ENCODE results near the gene CMTM5. TPM values are rescaled to one million over a fixed set of nuclear protein-coding genes. Genes with fewer than 3 reads are reported as not detected.
A peak's percentile ranks its signal among the peaks of the same experiment; 100 is the strongest.

CMTM5 gene
- polyA plus RNA-seq (2013): not detected in 2 replicates

- Histone ChIP-seq H3K36me3 (ENCODE audit: control insufficient read depth in 1 of 2, insufficient read depth in 2 of 2, low read length in 2 of 2) (no peaks in the 10 kb centered on the region), H3K27me3 (ENCODE audit: insufficient read depth, low read length) (no peaks in the 10 kb centered on the region), H3K27ac (ENCODE audit: low read depth, low read length) (no peak within 1 kb of the TSS), H2AK5ac (ENCODE audit: low read length) (no peak within 1 kb of the TSS), H3K4me1 (ENCODE audit: control insufficient read depth in 1 of 2, insufficient read depth in 2 of 2, low read length in 2 of 2) (no peaks in the 10 kb centered on the region), H3K4ac (ENCODE audit: low read depth, low read length) (no peak within 1 kb of the TSS), H2BK120ac (ENCODE audit: insufficient read depth, low read length, poor library complexity) (no peak within 1 kb of the TSS), H3K79me1 (ENCODE audit: low read length) (no peaks in the 10 kb centered on the region), H4K91ac (ENCODE audit: low read depth, low read length) (no peak within 1 kb of the TSS), H4K12ac (ENCODE audit: low read depth, low read length) (no peak within 1 kb of the TSS), H2AFZ (ENCODE audit: insufficient read depth, low read length, poor library complexity) (no peak within 1 kb of the TSS), H3K23ac (ENCODE audit: low read length) (no peak within 1 kb of the TSS), H3K14ac (ENCODE audit: low read length) (no peak within 1 kb of the TSS), H2BK5ac (ENCODE audit: low read depth, low read length, poor library complexity) (no peak within 1 kb of the TSS), H2BK12ac (ENCODE audit: low read length) (no peak within 1 kb of the TSS), H3K4me2 (ENCODE audit: low read length) (no peak within 1 kb of the TSS), H3K9me3 (ENCODE audit: insufficient read depth, low read depth, low read length) (peaks cover 2% of the 10 kb centered on the region), H3K79me2 (ENCODE audit: control insufficient read depth, insufficient read depth, low read length, poor library complexity) (no peaks in the 10 kb centered on the region), H4K8ac (ENCODE audit: low read depth, low read length) (no peak within 1 kb of the TSS), H3K9ac (ENCODE audit: low read length) (no peak within 1 kb of the TSS), H3K18ac (ENCODE audit: low read length) (no peak within 1 kb of the TSS), H3K4me3 (ENCODE audit: low read depth, low read length) (no peak within 1 kb of the TSS)
- DNase-seq: no peak
- no CpG with 5 or more reads among the region's 13 CpGs for WGBS (ENCODE audit: extremely low coverage, insufficient coverage, insufficient read length)
Measured at GRCh38 chr14:23376482-23377197, at the start of gene CMTM5. Gene CMTM5 (plus strand): TSS chr14:23377046. CDS start chr14:23377252, 206 bp downstream.

- H2BK120ac ChIP-seq (ENCODE audit: insufficient read depth, low read length, poor library complexity): no peak overlapping the region
- no peak overlapping the region for H3K4me2 ChIP-seq (ENCODE audit: low read length)
- DNase-seq: peak; percentile 42 to 87
- H3K18ac ChIP-seq (ENCODE audit: low read length): no peak overlapping the region
- no peak overlapping the region for H2AK5ac ChIP-seq (ENCODE audit: low read length)
- H3K27ac ChIP-seq (ENCODE audit: low read depth, low read length): no peak overlapping the region
- H4K8ac ChIP-seq (ENCODE audit: low read depth, low read length): no peak overlapping the region
- H3K79me1 ChIP-seq (ENCODE audit: low read length): no peaks in the 10 kb centered on the region
- H2BK12ac ChIP-seq (ENCODE audit: low read length): no peak overlapping the region
- H3K9me3 ChIP-seq (ENCODE audit: insufficient read depth, low read depth, low read length): no peaks in the 10 kb centered on the region
- H4K91ac ChIP-seq (ENCODE audit: low read depth, low read length): no peak overlapping the region
- no peak overlapping the region for H3K23ac ChIP-seq (ENCODE audit: low read length)
- peaks cover 18 to 23% of the 10 kb centered on the region in 2 experiments for H3K36me3 ChIP-seq (ENCODE audit: control insufficient read depth in 1 of 2, insufficient read depth in 2 of 2, low read length in 2 of 2)
- H3K14ac ChIP-seq (ENCODE audit: low read length): no peak overlapping the region
- peaks cover 0 to under 1% of the 10 kb centered on the region in 2 experiments for H3K4me1 ChIP-seq (ENCODE audit: control insufficient read depth in 1 of 2, insufficient read depth in 2 of 2, low read length in 2 of 2)
- H3K79me2 ChIP-seq (ENCODE audit: control insufficient read depth, insufficient read depth, low read length, poor library complexity): no peaks in the 10 kb centered on the region
- H3K4ac ChIP-seq (ENCODE audit: low read depth, low read length): no peak overlapping the region
- H2BK5ac ChIP-seq (ENCODE audit: low read depth, low read length, poor library complexity): no peak overlapping the region
- no peak overlapping the region for H3K4me3 ChIP-seq (ENCODE audit: low read depth, low read length)
- no peak overlapping the region for H3K9ac ChIP-seq (ENCODE audit: low read length)
- WGBS (ENCODE audit: extremely low coverage, insufficient coverage, insufficient read length): no CpG with 5 or more reads among the region's 4 CpGs
- H4K12ac ChIP-seq (ENCODE audit: low read depth, low read length): no peak overlapping the region
- H3K27me3 ChIP-seq (ENCODE audit: insufficient read depth, low read length): no peaks in the 10 kb centered on the region
- H2AFZ ChIP-seq (ENCODE audit: insufficient read depth, low read length, poor library complexity): no peak overlapping the region
Measured at GRCh38 chr14:23327947-23328744, 48.7 kb upstream of the CMTM5 start.

- H3K4me1 ChIP-seq (ENCODE audit: control insufficient read depth in 1 of 2, insufficient read depth in 2 of 2, low read length in 2 of 2): no peaks in the 10 kb centered on the region
- H3K36me3 ChIP-seq (ENCODE audit: control insufficient read depth in 1 of 2, insufficient read depth in 2 of 2, low read length in 2 of 2): no peaks in the 10 kb centered on the region
- no peak overlapping the region for H3K23ac ChIP-seq (ENCODE audit: low read length)
- DNase-seq: no peak
- H3K9ac ChIP-seq (ENCODE audit: low read length): no peak overlapping the region
- no peak overlapping the region for H3K14ac ChIP-seq (ENCODE audit: low read length)
- H3K27ac ChIP-seq (ENCODE audit: low read depth, low read length): no peak overlapping the region
- no peak overlapping the region for H2BK120ac ChIP-seq (ENCODE audit: insufficient read depth, low read length, poor library complexity)
- H3K27me3 ChIP-seq (ENCODE audit: insufficient read depth, low read length): no peaks in the 10 kb centered on the region
- H3K4me3 ChIP-seq (ENCODE audit: low read depth, low read length): no peak overlapping the region
- H4K12ac ChIP-seq (ENCODE audit: low read depth, low read length): no peak overlapping the region
- no peak overlapping the region for H2BK12ac ChIP-seq (ENCODE audit: low read length)
- no CpG with 5 or more reads among the region's 5 CpGs for WGBS (ENCODE audit: extremely low coverage, insufficient coverage, insufficient read length)
- H3K4ac ChIP-seq (ENCODE audit: low read depth, low read length): no peak overlapping the region
- no peak overlapping the region for H4K8ac ChIP-seq (ENCODE audit: low read depth, low read length)
- H2AFZ ChIP-seq (ENCODE audit: insufficient read depth, low read length, poor library complexity): no peak overlapping the region
- no peak overlapping the region for H3K18ac ChIP-seq (ENCODE audit: low read length)
- no peak overlapping the region for H2AK5ac ChIP-seq (ENCODE audit: low read length)
- no peaks in the 10 kb centered on the region for H3K9me3 ChIP-seq (ENCODE audit: insufficient read depth, low read depth, low read length)
- H3K4me2 ChIP-seq (ENCODE audit: low read length): no peak overlapping the region
- no peaks in the 10 kb centered on the region for H3K79me2 ChIP-seq (ENCODE audit: control insufficient read depth, insufficient read depth, low read length, poor library complexity)
- H4K91ac ChIP-seq (ENCODE audit: low read depth, low read length): no peak overlapping the region
- H2BK5ac ChIP-seq (ENCODE audit: low read depth, low read length, poor library complexity): no peak overlapping the region
- H3K79me1 ChIP-seq (ENCODE audit: low read length): no peaks in the 10 kb centered on the region
Measured at GRCh38 chr14:23335623-23336022, 41.2 kb upstream of the CMTM5 start.

GRCh38 chr14:23339506-23340268 lies 37.2 kb upstream of the CMTM5 start:
- Histone ChIP-seq H2BK120ac (ENCODE audit: insufficient read depth, low read length, poor library complexity) (no peak overlapping the region), H2AK5ac (ENCODE audit: low read length) (no peak overlapping the region), H3K23ac (ENCODE audit: low read length) (no peak overlapping the region), H3K27ac (ENCODE audit: low read depth, low read length) (no peak overlapping the region), H3K27me3 (ENCODE audit: insufficient read depth, low read length) (no peaks in the 10 kb centered on the region), H2AFZ (ENCODE audit: insufficient read depth, low read length, poor library complexity) (no peak overlapping the region), H3K36me3 (ENCODE audit: control insufficient read depth in 1 of 2, insufficient read depth in 2 of 2, low read length in 2 of 2) (no peaks in the 10 kb centered on the region), H3K9me3 (ENCODE audit: insufficient read depth, low read depth, low read length) (no peaks in the 10 kb centered on the region), H2BK5ac (ENCODE audit: low read depth, low read length, poor library complexity) (no peak overlapping the region), H3K4me1 (ENCODE audit: control insufficient read depth in 1 of 2, insufficient read depth in 2 of 2, low read length in 2 of 2) (no peaks in the 10 kb centered on the region), H3K79me1 (ENCODE audit: low read length) (no peaks in the 10 kb centered on the region), H3K9ac (ENCODE audit: low read length) (no peak overlapping the region), H4K8ac (ENCODE audit: low read depth, low read length) (no peak overlapping the region), H3K4me3 (ENCODE audit: low read depth, low read length) (no peak overlapping the region), H4K12ac (ENCODE audit: low read depth, low read length) (no peak overlapping the region), H3K18ac (ENCODE audit: low read length) (no peak overlapping the region), H3K79me2 (ENCODE audit: control insufficient read depth, insufficient read depth, low read length, poor library complexity) (no peaks in the 10 kb centered on the region), H2BK12ac (ENCODE audit: low read length) (no peak overlapping the region), H4K91ac (ENCODE audit: low read depth, low read length) (no peak overlapping the region), H3K4me2 (ENCODE audit: low read length) (no peak overlapping the region), H3K14ac (ENCODE audit: low read length) (no peak overlapping the region), H3K4ac (ENCODE audit: low read depth, low read length) (no peak overlapping the region)
- no CpG with 5 or more reads among the region's 1 CpG for WGBS (ENCODE audit: extremely low coverage, insufficient coverage, insufficient read length)
- no peak for DNase-seq

Data from trophoblast cell (in vitro differentiated cells and primary cell).